Coronary artery (tissue), 2 donors: ENCODE data around the gene S100A8.

Experiments
- DNase-seq: peaks from one replicate; pipeline ENCODE4 v3.0.0-alpha.2; 2017; ENCODE audit warnings: low spot score
- H3K27ac ChIP-seq, 2 donors: fragments of 200-600 bp; sonication (generic); one replicate each; pipeline ENCODE4 v1.5.1; 2016 to 2019
- H3K4me3 ChIP-seq: fragments of 200-600 bp; sonication (generic); 2 replicates; pipeline ENCODE4 v1.5.1; 2016; ENCODE audit warnings: mild to moderate bottlenecking, moderate library complexity
- CTCF ChIP-seq: fragments of 200-600 bp; sonication (generic); IDR thresholded peaks from one replicate; pipeline ENCODE4 v1.5.1; 2019; ENCODE audit warnings: antibody characterized with exemption

S100A8 gene

GRCh38 chr1:153366261-153366660 lies 24.6 kb downstream of the S100A8 start:
- TF ChIP-seq CTCF = no peak
- peak; percentile 40 for DNase-seq
- no peak overlapping the region for H3K27ac ChIP-seq
- no peak overlapping the region for H3K4me3 ChIP-seq

GRCh38 chr1:153365696-153366095 lies 25.2 kb downstream of the S100A8 start:
- DNase-seq = peak; percentile 22
- Histone ChIP-seq H3K4me3 (no peak overlapping the region), H3K27ac (no peak overlapping the region)
- no peak for TF ChIP-seq CTCF

GRCh38 chr1:153364766-153365666 lies 25.9 kb downstream of the S100A8 start:
- DNase-seq = peak; percentile 60
- no peak overlapping the region for H3K27ac ChIP-seq
- H3K4me3 ChIP-seq = no peak overlapping the region
- TF ChIP-seq CTCF = no peak

- Histone ChIP-seq H3K27ac (no peak overlapping the region), H3K4me3 (no peak overlapping the region)
- TF ChIP-seq CTCF = no peak
- peak; percentile 49 for DNase-seq
These were observed 26.7 kb downstream of the S100A8 start for GRCh38 chr1:153364156-153364555.

- no peak overlapping the region for H3K4me3 ChIP-seq
- H3K27ac ChIP-seq = no peak overlapping the region
- DNase-seq = peak; percentile 57
- TF ChIP-seq CTCF = no peak
These were observed 27.2 kb downstream of the S100A8 start for GRCh38 chr1:153363641-153364040.

- Histone ChIP-seq H3K4me3 (no peak overlapping the region), H3K27ac (no peak overlapping the region)
- TF ChIP-seq CTCF = no peak
- peak; percentile 64 for DNase-seq
These were observed 28.6 kb downstream of the S100A8 start for GRCh38 chr1:153362187-153362775.
